ENCODE results near the gene CNTNAP2.

DNA sequence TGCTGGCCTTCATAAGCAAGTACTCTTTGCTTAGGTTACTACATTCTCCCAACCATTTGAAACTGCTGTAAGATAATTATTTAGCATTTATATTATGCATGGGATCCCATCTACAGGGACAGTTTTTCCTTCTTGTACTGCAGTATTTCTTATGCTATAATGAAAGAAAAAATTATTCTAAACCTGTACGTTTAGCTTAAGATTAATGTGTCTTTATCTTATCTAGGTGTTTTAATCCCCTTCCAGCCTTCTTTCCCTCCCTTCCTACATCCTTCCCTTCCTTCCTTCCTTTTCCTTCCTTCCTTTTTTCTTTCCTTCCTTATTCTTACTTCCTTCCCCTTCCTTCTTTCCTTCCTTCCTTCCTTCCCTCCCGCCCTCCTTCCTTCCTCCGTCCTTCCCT, 778.3 kb downstream of the CNTNAP2 start:
- no peak for TF ChIP-seq POLR2A (IDR thresholded peaks at IDR 0.05)
- TF ChIP-seq, protein P1, sequence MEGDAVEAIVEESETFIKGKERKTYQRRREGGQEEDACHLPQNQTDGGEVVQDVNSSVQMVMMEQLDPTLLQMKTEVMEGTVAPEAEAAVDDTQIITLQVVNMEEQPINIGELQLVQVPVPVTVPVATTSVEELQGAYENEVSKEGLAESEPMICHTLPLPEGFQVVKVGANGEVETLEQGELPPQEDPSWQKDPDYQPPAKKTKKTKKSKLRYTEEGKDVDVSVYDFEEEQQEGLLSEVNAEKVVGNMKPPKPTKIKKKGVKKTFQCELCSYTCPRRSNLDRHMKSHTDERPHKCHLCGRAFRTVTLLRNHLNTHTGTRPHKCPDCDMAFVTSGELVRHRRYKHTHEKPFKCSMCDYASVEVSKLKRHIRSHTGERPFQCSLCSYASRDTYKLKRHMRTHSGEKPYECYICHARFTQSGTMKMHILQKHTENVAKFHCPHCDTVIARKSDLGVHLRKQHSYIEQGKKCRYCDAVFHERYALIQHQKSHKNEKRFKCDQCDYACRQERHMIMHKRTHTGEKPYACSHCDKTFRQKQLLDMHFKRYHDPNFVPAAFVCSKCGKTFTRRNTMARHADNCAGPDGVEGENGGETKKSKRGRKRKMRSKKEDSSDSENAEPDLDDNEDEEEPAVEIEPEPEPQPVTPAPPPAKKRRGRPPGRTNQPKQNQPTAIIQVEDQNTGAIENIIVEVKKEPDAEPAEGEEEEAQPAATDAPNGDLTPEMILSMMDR (IDR thresholded peaks at IDR 0.05): no peak

Data from heart left ventricle (tissue), 13 donors.